ENCODE results near the gene NMRAL1. TPM values are rescaled to one million over a fixed set of nuclear protein-coding genes. Genes with fewer than 3 reads are reported as not detected.

The NMRAL1 gene
- total RNA-seq, 1 experiment from 2014 or later: 48.6 TPM

DNA sequence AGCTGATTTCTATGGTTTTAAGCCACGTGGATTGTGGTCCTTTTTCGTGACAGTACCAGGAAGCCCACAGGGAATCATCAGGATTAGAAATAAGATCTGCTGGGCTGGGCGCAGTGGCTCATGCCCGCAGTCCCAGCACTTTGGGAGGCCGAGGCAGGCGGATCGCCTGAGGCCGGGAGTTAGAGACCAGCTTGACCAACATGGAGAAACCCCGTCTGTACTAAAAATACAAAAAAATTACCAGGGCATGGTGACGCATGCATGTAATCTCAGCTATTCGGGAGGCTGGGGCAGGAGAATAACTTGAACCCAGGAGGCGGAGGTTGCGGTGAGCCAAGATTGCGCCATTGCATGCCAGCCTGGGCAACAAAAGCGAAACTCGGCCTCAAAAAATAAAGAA, 6.5 kb downstream of the NMRAL1 start:
- no TSS peak for BruUV-seq (replicated peaks)
- no peak for DNase-seq (ENCODE audit: unreplicated experiment)
- intact Hi-C loops (cut with micrococcal nuclease): no loop called here
- H3K36me3 Mint-ChIP-seq (ENCODE audit: insufficient read depth, unreplicated experiment): peaks cover 56% of the 10 kb centered on the region
- ChIA-PET CTCF (interaction anchor here (0.7 kb wide), 1 partner anchor 41 kb away, joined by 3 read pairs; no protein-coding TSS in a partner anchor), POLR2A (interaction anchor here (1.5 kb wide), 1 partner anchor 9 kb away, joined by 4 read pairs; no protein-coding TSS in a partner anchor)
- no peak overlapping the region for H3K27ac Mint-ChIP-seq (ENCODE audit: low read depth, unreplicated experiment)
- H3K4me1 Mint-ChIP-seq (ENCODE audit: insufficient read depth, unreplicated experiment): peaks cover 11% of the 10 kb centered on the region
- no peaks in the 10 kb centered on the region for H3K9me3 Mint-ChIP-seq (ENCODE audit: unreplicated experiment)
- no peaks in the 10 kb centered on the region for H3K27me3 Mint-ChIP-seq (ENCODE audit: insufficient read depth, unreplicated experiment)
- H3K4me3 Mint-ChIP-seq (ENCODE audit: unreplicated experiment): no peak overlapping the region
- TF ChIP-seq, protein P1, sequence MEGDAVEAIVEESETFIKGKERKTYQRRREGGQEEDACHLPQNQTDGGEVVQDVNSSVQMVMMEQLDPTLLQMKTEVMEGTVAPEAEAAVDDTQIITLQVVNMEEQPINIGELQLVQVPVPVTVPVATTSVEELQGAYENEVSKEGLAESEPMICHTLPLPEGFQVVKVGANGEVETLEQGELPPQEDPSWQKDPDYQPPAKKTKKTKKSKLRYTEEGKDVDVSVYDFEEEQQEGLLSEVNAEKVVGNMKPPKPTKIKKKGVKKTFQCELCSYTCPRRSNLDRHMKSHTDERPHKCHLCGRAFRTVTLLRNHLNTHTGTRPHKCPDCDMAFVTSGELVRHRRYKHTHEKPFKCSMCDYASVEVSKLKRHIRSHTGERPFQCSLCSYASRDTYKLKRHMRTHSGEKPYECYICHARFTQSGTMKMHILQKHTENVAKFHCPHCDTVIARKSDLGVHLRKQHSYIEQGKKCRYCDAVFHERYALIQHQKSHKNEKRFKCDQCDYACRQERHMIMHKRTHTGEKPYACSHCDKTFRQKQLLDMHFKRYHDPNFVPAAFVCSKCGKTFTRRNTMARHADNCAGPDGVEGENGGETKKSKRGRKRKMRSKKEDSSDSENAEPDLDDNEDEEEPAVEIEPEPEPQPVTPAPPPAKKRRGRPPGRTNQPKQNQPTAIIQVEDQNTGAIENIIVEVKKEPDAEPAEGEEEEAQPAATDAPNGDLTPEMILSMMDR (IDR thresholded peaks at IDR 0.05; ENCODE audit: unreplicated experiment): no peak

DNA sequence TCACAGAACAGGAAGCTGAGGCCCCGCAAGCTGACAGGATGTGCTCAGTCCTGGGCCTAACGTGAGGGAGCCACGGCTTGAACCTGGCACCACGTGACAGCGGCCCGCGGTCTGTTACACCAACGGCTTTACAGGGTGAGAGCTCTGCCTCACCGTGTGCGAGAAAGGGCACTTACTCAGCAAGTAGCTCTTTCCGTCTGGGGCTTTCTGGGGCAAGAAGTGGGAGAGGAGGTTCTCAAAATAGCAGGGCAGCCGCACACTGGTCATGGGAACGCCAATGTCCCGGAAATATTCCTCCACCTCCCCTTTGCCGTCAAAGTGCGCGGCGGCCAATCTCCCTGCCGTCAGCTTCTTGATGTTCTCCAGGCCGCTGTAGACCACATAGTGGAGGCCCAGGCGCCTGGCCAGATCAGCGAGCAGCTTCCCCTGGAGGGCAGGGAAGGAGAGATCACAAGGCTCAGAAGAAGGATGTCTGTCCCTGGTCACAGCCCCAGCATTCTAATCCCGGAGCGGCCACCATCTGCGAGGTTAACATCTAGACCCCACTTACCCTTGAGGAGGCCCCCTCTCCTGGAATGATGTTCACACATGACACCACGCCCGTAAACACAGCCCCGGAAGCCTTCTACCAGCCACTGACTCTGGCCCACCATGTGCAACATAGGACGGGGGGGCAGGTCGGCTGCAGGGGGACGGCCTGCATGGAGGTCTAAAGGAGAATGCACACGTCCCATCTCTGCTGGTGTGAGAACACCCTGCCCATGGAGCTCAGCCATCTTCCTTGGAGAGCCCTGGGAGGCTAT, 8.2 kb downstream of the NMRAL1 start:
- ChIA-PET CTCF (interaction anchor here (0.8 to 1.2 kb wide), 2 partner anchors 35 to 82 kb away, joined by 3 read pairs; no protein-coding TSS in a partner anchor), POLR2A (interaction anchor here (0.6 to 4.7 kb wide), 2 partner anchors 10 to 341 kb away, joined by 3 to 40 read pairs; partner anchors contain the start of genes HMOX2 and NMRAL1)
- DNase-seq (ENCODE audit: unreplicated experiment): no peak
- Mint-ChIP-seq H3K27me3 (ENCODE audit: insufficient read depth, unreplicated experiment) (no peaks in the 10 kb centered on the region), H3K36me3 (ENCODE audit: insufficient read depth, unreplicated experiment) (peaks cover 53% of the 10 kb centered on the region), H3K9me3 (ENCODE audit: unreplicated experiment) (no peaks in the 10 kb centered on the region), H3K4me3 (ENCODE audit: unreplicated experiment) (no peak overlapping the region), H3K27ac (ENCODE audit: low read depth, unreplicated experiment) (no peak overlapping the region), H3K4me1 (ENCODE audit: insufficient read depth, unreplicated experiment) (peaks cover 11% of the 10 kb centered on the region)
- TF ChIP-seq, protein P1 (IDR thresholded peaks at IDR 0.05; ENCODE audit: unreplicated experiment): no peak
- intact Hi-C loops (cut with micrococcal nuclease): no loop called here
- no TSS peak for BruUV-seq (replicated peaks)

DNA sequence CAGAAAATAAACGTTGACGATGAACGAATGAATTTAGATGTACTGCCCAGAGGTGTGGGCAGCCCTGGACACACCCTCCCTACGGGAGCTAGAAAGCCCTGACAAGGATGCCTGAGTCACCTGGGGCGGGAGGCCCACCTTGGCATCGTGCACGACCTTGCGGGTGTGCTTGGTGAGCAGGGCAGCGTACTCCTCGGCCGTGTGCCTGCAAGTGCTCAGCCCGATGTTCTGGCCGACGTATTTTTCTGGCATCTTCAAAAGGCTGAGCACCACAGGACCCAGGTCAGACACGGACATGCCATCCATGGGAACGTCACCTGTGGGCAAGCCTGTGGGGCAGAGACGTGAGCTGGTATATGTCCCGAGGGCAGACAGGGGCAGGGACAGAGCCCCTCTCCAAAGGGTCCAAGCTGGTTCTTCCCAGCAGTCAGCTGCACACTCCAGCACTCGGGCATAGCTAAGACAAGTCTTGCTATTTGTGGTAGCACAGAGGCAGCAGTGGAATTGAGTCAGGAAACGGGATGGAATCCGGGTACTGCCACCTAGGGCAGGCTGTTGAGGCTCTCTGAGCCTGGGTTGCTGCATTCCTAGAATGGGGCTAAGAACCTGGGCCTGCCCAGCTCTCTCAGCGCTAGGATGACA, 10.8 kb downstream of the NMRAL1 start:
- H3K27ac Mint-ChIP-seq (ENCODE audit: low read depth, unreplicated experiment): no peak overlapping the region
- no peak overlapping the region for H3K4me3 Mint-ChIP-seq (ENCODE audit: unreplicated experiment)
- TF ChIP-seq, protein P1 (IDR thresholded peaks at IDR 0.05; ENCODE audit: unreplicated experiment): no peak
- peak; percentile 61 for DNase-seq (ENCODE audit: unreplicated experiment)
- H3K36me3 Mint-ChIP-seq (ENCODE audit: insufficient read depth, unreplicated experiment): peaks cover 66% of the 10 kb centered on the region
- BruUV-seq (replicated peaks): no TSS peak
- ChIA-PET CTCF (interaction anchor here (0.6 to 1.0 kb wide), 3 partner anchors 14 to 377 kb away, joined by 3 to 5 read pairs (median 4); no protein-coding TSS in a partner anchor), POLR2A (interaction anchor here (0.6 to 4.7 kb wide), 6 partner anchors 8 to 271 kb away, joined by 3 to 40 read pairs (median 3); partner anchors contain the start of genes ANKS3, DNAAF8, HMOX2 and NMRAL1)
- peaks cover 18% of the 10 kb centered on the region for H3K4me1 Mint-ChIP-seq (ENCODE audit: insufficient read depth, unreplicated experiment)
- H3K9me3 Mint-ChIP-seq (ENCODE audit: unreplicated experiment): no peaks in the 10 kb centered on the region
- no peaks in the 10 kb centered on the region for H3K27me3 Mint-ChIP-seq (ENCODE audit: insufficient read depth, unreplicated experiment)
- intact Hi-C loops (cut with micrococcal nuclease): no loop called here
